HG03066 (cell line): ENCODE measurements around the gene PDZD8.
A peak's percentile ranks its signal among the peaks of the same experiment; 100 is the strongest.

Source experiments
- ATAC-seq: cut with Tn5 transposase; IDR thresholded peaks from one replicate; pipeline ENCODE4 v1.9.1; 2021; ENCODE audit warnings: low read depth; ENCODE audit not compliant: unreplicated experiment

PDZD8 gene, protein sequence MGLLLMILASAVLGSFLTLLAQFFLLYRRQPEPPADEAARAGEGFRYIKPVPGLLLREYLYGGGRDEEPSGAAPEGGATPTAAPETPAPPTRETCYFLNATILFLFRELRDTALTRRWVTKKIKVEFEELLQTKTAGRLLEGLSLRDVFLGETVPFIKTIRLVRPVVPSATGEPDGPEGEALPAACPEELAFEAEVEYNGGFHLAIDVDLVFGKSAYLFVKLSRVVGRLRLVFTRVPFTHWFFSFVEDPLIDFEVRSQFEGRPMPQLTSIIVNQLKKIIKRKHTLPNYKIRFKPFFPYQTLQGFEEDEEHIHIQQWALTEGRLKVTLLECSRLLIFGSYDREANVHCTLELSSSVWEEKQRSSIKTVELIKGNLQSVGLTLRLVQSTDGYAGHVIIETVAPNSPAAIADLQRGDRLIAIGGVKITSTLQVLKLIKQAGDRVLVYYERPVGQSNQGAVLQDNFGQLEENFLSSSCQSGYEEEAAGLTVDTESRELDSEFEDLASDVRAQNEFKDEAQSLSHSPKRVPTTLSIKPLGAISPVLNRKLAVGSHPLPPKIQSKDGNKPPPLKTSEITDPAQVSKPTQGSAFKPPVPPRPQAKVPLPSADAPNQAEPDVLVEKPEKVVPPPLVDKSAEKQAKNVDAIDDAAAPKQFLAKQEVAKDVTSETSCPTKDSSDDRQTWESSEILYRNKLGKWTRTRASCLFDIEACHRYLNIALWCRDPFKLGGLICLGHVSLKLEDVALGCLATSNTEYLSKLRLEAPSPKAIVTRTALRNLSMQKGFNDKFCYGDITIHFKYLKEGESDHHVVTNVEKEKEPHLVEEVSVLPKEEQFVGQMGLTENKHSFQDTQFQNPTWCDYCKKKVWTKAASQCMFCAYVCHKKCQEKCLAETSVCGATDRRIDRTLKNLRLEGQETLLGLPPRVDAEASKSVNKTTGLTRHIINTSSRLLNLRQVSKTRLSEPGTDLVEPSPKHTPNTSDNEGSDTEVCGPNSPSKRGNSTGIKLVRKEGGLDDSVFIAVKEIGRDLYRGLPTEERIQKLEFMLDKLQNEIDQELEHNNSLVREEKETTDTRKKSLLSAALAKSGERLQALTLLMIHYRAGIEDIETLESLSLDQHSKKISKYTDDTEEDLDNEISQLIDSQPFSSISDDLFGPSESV

DNA sequence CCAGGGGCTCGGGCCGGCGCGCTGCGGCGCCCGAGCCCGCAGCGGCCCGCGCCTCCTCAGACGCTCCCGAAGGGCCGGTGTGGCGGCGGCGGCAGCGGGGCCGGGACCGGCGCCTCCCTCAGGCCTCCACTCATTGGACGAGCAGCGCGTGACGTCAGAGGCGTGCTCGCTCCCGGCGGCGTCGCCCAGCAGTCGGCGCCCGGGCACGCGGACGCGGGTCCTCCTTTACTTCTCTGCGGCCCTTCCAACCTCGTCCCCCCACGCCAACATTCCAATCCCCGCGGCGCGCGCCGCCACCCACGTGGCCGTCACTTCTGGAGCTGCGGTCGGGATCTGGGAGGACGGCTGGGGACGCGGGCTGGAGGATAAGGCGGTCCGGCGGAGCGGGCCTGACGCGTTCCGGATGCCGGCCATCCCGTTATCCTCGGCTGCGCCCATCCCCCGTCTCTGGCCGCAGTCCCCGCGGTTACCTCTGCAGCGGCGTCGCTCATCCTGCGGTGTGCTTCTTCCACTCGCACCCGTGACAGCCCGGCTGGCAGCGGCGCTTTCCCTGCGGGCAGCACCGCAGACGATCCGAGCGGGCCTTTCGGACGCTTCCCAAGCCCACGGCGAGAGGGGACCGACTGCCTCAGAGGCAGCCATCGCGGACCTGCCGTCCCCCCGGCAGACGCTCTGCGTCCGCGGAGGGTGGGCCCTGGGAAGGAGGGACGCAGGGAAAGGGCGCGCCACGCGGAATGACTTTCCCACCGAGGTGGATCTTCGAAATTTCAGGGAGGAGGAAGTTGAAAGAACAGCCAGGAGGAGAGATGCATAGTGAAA lies at the start of gene PDZD8:
Gene PDZD8 (minus strand): TSS at position 81 of the 819 bp plus-strand sequence. CDS start 213 bp downstream, outside the sequence.
- ATAC-seq, result peak; percentile 79

DNA sequence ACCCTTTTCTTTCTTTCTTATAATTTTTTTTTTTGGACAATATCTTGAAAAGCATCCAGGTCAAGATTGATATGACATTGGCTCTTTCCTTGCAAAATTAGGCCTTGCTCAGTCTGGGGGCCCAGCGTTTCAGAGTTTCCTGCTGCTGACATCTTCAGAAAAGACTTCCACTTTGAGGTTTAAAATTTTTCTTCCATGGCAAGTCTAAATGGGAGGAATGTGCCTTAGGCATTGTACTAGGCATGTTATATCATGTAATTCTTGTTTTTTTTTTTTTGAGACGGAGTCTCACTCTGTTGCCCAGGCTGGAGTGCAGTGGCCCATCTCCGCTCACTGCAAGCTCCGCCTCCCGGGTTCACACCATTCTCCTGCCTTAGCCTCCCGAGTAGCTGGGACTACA lies 48.9 kb upstream of the PDZD8 start:
- ATAC-seq, result no peak

DNA sequence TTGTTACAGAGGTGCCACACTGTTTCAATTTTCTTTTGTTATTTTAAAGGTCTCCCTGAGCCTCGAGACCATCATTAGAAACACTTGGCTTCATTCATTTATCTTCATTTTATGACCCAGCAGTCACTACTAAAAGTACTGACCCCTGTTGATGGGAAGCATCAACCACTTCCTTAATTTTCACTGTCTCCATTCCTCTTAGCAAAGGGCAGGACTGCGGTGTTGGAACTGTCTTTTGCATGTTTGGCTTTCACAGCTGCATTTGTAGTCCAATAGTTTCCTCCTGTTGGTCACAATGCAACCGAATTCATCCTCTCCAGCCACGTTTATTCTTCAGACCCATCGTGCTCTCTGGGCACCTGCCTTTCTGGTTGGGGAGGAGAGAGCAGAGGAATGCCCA lies 46.7 kb upstream of the PDZD8 start:
- no peak for ATAC-seq

DNA sequence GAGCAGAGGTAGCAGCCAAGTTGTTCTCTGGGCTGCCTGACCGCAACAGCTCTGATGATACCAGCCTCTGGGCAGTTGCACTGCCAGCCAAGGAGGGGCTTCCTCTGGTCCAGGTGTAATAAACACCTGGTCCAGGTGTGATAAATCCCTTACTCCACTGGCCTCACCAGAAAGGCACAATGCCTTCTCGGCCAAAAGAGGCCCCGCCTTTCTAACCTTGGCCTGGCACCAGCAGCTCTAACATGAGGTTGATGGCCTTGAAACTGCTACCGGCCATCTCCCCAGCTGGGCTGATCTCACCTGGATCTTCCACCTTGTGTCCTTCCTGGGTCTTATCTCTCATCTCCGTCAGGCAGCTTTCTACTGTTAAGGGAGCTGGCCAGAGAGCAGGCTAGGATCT lies 45.5 kb upstream of the PDZD8 start:
- ATAC-seq, result no peak

DNA sequence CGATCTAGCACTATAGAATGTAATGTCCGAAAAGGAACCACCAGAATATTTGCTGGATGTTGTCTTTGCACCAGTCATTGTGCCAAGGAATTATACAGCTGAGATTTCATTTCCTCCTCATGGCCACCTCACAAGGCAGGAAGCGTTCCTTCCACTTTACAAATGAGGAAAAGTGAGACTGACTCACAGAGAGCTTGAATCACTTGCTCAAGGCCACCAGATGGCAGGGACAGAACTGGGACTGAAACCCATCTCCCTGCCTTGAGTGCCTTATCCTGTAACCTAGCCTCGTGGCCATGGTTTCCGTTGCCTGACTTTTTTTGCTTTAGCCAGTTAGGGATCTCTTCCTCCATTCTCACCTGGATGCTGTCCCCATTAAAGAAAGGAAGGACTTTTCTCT lies 44.7 kb upstream of the PDZD8 start:
- no peak for ATAC-seq

DNA sequence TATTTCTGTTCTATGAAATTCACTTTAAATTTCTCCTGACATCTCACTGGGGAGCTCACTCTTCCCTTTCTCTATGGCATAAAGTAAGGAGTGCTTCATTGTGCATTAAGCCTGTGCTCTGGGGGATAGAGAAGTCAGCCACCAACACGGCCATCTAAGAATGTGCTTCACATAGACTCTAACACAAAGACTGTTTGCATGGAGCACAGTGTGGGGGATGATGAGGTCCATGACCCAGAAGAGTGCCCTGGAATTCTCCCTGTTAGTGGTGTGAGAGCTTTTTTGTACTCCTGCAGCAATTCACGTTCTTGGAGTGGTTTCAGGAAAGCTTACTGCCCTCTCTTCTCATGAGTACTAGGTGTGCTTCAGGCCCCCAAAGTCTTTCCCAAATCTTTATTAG lies 43.9 kb upstream of the PDZD8 start:
- ATAC-seq, result no peak

DNA sequence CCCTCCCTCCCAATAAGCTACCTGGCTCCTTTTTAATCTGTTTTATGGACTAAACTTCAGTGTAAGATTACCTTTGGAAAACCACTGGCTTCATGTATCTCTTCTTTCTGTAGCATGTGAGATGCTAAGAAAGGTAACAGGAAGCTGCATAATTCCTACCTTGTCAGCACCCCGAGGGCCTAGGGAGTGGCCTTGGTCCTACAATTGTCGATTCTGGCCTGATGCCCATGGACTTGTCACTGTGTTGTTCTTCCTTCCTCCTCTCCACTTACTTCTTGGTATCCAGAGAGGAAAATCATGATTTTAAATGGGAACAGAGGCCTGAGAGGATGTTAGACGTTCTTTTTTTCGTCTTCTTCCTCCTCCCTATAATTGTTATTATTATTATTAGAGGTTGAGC lies 42.9 kb upstream of the PDZD8 start:
- no peak for ATAC-seq

DNA sequence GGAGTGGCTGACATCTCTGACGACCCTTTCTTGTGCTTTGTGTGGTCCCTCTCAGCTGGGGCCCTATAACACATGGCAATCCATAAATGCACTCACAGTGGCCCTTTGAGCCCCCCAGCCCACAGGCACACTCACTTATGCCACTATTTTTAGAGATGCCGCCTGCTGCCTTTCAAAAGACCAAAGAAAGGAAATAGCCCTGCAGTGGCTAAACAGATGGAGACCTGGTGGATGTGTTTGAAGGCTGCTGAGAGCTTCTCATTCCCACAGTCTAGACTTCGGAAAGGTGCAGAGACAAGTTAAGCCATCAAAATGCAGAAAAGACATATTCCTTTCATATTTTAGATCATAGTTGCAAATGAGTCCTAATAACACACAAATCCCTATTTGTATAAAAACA lies 42.0 kb upstream of the PDZD8 start:
- no peak for ATAC-seq

DNA sequence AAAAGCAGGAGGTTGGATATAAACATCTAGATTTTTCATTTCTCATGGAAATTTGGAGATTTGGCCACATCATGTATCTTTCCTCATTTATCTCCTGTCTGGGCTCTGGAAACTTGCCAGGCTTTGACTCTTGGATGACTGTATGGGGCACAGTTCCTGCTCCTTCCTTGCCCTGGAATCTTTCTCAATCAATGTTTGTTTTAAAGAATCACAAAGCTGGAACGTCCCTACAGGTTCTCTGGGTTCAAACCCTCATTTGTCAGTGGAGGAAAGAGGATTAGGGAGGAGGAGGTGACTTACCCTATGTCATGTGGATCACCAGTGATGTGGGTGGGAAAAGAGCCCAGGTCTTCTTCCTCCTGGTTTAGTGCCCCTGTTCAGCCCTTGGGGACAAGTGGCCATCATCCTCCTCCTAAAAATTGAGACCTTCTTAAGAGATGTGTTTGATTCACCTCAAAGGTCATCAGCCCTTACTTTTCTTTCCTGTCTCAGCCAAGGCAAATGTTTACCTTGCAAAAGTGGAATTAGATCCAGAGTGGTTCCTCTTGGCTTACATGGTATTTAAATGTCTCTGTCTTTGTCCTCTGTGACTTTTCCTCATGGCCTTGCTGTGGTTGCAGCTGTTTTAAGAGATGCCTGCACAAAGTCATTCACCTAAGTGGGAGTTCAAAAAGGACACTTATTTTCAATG lies 38.8 kb upstream of the PDZD8 start:
- ATAC-seq, result no peak

DNA sequence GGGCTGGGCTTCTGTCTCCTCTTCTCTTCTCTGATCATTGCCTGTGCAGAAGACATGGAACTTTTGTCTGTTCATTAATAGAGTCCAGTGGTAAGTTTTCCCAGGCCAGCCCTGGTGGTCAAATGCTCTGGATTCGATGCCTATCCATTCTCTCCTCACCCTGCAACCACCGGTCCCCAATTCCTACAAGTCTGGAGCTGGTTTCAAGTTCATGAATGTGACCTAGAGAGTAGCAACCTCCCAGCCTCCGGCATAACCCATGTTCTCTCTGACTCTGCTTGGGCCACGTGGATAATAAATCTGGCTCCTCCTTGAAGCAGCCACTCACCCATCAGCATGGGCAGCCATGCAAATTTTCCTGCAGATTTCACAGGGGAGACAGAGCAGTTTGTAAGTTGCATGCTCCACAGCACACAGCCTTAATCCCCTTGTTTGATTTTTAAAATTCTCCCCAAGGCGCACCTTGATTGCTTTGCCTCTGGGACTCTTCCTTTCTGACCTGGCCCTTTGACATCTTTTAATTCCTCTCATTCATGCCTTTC lies 37.3 kb upstream of the PDZD8 start:
- no peak for ATAC-seq

DNA sequence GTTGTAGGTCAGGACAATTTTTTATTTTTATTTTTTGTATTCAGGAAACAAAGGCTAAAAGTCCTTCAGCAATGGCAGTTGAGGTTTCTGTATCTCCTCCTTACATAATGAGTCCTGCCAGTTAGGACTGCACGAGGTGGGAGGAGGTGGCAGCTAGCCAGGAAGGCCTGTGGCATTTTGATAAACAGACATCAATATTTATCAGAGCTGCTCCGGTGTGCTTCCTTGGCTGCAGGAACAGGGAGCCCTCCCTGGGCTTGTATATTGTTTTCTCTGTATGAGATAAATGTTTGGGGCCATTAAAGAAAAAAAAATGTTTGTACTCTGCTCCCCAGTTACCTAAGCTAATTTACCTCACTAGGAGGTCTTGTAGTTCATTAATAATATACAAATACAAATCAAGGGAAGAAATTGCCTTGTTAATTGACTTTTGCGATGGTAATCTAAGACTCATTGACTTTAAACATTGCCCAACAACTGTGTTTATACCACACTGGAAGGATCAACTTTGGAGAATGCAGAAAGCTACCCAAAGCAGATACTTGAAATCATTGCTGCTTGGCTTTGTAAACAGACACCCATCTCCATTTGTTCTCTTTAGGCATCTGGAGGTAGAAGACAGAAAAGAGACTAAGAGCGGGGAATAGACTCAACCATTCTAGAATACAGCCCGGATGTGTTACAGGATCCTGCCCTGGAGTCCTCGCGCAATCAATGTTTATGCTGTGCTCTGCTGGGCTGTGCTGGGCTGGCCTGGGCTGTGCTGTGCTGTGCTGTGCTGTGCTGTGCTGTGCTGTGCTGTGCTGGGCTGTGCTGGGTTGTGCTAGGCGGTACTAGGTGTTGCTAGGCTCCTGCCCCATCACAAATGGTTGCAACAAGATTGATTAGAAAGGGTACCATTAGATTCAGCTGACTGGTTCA lies 36.5 kb upstream of the PDZD8 start:
- no peak for ATAC-seq

DNA sequence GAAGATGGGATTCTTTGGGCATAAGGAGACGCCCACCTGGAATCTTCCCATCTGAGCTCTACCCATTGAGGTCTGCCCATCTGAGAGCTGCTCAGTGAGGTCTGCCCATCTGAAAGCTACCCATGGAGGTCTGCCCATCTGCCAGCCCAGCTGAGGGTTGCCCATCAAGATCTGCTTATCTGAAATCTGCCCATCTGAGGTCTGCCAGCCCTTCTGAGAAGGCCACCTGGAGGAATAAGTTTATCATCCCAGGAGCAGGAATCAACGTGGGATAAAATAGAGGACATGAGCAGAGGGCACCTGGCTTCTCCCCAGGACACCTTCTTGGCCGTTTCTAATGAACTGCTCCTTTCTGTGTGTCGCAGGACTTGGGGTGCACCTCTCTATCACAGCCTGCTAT lies 35.3 kb upstream of the PDZD8 start:
- ATAC-seq, result no peak

DNA sequence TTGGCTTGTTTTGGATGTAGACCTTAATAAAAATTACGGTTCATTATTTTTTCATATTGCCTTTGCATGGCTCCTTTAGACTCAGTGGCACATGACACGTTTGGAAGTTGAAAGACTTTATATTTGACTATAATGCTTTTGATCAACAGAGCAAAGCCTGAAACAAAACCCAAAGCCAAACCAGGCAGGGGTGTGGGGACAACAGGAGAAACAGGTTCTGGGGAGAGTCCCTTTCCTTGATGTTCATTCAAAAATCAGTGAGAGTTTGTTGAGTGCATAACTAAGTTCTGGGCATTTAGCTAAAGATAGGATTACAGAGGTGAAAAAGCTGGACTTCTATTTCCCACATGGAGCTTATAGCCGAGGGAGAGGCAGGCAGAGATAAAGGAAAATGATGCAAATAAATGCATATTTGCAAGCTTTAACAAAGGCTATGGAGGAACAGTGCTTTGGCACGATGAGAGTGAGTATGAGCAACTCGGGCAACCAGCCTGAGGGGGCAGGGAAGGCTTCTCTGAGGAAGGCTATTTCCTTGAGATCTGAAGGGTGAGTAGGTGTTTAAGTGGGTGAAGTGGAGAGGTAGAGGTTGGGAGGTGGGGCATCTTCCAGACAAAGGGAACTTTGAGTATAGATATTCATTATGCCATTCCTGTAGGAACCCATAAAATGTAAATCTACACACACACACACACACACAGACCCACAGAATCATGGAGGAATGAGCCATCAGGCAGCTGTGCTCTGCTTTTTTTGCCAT lies 34.5 kb upstream of the PDZD8 start:
- ATAC-seq, result no peak

DNA sequence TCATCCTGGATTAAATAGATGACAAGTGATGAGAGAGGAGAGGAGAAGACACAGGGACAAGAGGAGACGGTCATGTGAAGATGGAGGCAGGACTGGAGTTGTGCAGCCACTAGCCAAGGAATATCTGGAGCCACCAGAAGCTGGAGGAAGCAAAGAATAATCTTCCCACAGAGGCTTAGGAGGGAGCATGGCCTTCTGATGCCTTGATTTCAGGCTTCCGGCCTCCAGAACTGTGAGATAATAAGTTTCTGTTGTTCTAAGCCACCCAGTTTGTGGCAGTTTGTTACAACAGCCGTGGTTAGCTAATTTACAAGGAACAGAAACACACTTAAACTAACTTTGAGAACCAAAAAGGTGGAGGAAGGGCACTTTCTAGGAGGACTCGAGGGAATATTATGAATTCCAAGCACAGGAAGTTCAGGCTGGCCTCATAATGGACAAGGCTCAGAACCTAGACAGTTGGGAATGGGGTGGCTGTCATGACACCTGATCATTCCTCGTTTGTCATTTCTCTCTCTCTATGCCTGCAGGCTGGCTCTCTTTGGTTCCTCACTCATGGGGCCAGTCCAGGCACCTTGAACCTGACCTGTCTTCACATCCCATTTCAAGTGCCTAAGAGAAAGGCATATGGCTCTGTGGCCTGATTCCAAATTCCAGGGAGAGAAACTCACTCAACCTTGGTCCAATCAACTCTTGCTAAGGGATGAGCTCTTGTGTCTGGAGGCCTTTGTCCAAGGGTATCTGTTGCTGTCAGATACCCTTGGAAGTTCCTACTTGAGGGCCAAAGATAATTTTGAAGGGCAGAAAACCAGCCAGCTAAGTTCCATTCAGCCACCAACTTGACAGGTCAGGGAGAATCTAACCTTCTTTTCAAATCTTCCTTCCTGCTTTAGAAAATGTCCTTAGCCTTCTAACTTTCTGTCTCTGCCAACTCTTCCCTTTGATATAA lies 33.5 kb upstream of the PDZD8 start:
- ATAC-seq, result no peak

DNA sequence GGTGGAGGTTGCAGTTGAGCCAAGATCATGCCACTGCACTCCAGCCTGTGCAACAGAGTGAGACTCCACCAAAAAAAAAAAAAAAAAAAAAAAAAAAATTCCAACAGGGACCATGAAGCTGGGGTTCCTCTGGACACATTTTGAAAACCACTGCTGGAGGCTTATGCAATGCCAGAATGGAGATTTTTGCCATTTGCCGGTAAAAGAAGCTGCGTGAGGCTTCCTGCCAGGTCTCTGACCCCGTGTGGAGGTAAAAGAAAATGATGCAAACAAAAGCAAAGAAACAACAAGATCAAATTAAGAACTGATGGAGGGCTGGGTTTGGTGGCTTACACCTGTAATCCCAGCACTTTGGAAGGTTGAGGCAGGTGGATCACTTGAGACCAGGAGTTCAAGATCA lies 30.5 kb upstream of the PDZD8 start:
- no peak for ATAC-seq

DNA sequence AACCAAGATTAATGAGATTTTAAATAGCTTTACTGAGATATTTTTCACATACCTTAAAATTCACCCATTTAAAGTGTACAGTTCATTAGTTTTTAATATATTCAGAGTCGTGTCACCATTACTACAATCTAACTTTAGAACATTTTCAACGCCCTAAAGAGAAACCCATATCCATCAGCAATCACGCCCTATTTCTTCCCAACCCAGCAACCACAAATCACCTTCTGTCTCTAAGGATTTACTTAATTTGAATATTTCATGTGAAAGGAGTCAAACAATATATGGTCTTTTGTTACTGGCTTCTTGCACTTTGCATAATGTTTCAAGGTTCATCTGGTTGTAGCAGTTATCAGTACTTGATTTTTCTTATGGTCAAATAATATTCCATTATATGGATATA lies 25.1 kb upstream of the PDZD8 start:
- ATAC-seq, result no peak
